ENCODE data around the gene TSPAN2.

The TSPAN2 gene

GRCh38 chr1:115112496-115113375 lies 23.4 kb upstream of the TSPAN2 start:
- no peaks in the 10 kb centered on the region for H3K9me2 ChIP-seq (replicated peaks; ENCODE audit: low read depth, low read length)
- H3K4me2 ChIP-seq (ENCODE audit: low read depth, low read length, poor library complexity, severe bottlenecking), result no peak overlapping the region
- TF ChIP-seq EZH2phosphoT487 (IDR thresholded peaks at IDR 0.05; ENCODE audit: borderline replicate concordance), result no peak
- TF ChIP-seq CTCF (conservative IDR thresholded peaks at IDR 0.05; ENCODE audit: low read length), result peak; percentile 99
- no peaks in the 10 kb centered on the region for H3K36me3 ChIP-seq (ENCODE audit: insufficient read depth, low read length)
- H4K20me1 ChIP-seq (ENCODE audit: insufficient read depth, low read length, poor library complexity, severe bottlenecking), result no peaks in the 10 kb centered on the region
- H3K79me2 ChIP-seq (ENCODE audit: insufficient read depth, low read length), result no peaks in the 10 kb centered on the region
- no peak overlapping the region for H3K4me3 ChIP-seq (ENCODE audit: low read length, poor library complexity, severe bottlenecking)
- H2AFZ ChIP-seq (ENCODE audit: low read length), result no peak overlapping the region
- H3K27me3 ChIP-seq (ENCODE audit: insufficient read depth, low read length, poor library complexity, severe bottlenecking), result no peaks in the 10 kb centered on the region
- H3K4me1 ChIP-seq (ENCODE audit: insufficient read depth, low read length, poor library complexity, severe bottlenecking), result peaks cover 24% of the 10 kb centered on the region
- no peak overlapping the region for H3K9ac ChIP-seq (ENCODE audit: low read depth, low read length, poor library complexity, severe bottlenecking)
- no peaks in the 10 kb centered on the region for H3K9me3 ChIP-seq (ENCODE audit: insufficient read depth, low read depth, low read length)
- no peaks in the 10 kb centered on the region for H3F3A ChIP-seq (ENCODE audit: low read depth)

DNA sequence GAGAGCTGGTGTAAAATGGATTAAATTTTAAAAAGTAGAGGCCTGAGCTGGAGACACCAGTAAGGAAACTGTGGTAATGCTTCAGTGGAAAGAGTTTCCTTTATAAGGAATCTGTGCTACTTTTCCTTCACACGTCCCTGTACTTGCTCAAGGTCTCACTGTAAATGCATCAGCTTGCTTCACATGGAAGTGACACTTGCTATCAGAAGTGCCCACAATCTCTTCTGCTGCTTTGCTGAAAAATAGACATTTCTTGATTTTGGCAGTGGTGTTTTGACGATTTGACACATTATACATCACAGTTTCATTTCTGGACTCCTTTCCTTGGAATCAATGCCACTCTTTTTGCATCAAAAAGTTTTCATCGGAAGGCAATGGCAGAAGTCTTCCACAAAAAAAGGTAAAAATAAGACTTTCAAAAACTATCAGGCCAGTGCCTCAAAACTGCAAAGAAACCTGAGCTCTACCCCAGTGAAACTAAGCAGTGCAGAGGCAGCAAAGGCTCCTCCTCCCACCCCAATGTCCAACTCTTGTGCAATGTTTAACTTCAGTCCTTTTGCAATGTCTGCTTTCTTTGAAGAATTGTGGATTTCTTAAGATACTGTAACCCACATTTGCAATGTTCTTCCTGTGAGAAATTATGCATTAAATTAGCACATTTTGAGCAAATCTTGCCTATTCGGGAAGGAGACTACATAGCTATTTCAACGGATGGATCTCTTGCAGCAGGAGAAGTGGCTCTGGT lies 18.4 kb upstream of the TSPAN2 start:
- Histone ChIP-seq H3F3A (ENCODE audit: low read depth) (no peaks in the 10 kb centered on the region), H3K79me2 (ENCODE audit: insufficient read depth, low read length) (no peaks in the 10 kb centered on the region), H3K36me3 (ENCODE audit: insufficient read depth, low read length) (no peaks in the 10 kb centered on the region), H3K4me2 (ENCODE audit: low read depth, low read length, poor library complexity, severe bottlenecking) (no peak overlapping the region), H3K4me3 (ENCODE audit: low read length, poor library complexity, severe bottlenecking) (no peak overlapping the region), H3K27me3 (ENCODE audit: insufficient read depth, low read length, poor library complexity, severe bottlenecking) (no peaks in the 10 kb centered on the region), H3K9ac (ENCODE audit: low read depth, low read length, poor library complexity, severe bottlenecking) (no peak overlapping the region), H3K4me1 (ENCODE audit: insufficient read depth, low read length, poor library complexity, severe bottlenecking) (peaks cover 19% of the 10 kb centered on the region), H2AFZ (ENCODE audit: low read length) (0 out of 2 replicates have a peak overlapping the region, but pooled peaks have one; percentile 15), H3K9me3 (ENCODE audit: insufficient read depth, low read depth, low read length) (no peaks in the 10 kb centered on the region), H4K20me1 (ENCODE audit: insufficient read depth, low read length, poor library complexity, severe bottlenecking) (no peaks in the 10 kb centered on the region), H3K9me2 (replicated peaks; ENCODE audit: low read depth, low read length) (no peaks in the 10 kb centered on the region)
- TF ChIP-seq EZH2phosphoT487 (IDR thresholded peaks at IDR 0.05; ENCODE audit: borderline replicate concordance), result no peak
- no peak for TF ChIP-seq CTCF (conservative IDR thresholded peaks at IDR 0.05; ENCODE audit: low read length)

- Histone ChIP-seq H3K4me2 (ENCODE audit: low read depth, low read length, poor library complexity, severe bottlenecking) (no peak overlapping the region), H3K36me3 (ENCODE audit: insufficient read depth, low read length) (no peaks in the 10 kb centered on the region), H4K20me1 (ENCODE audit: insufficient read depth, low read length, poor library complexity, severe bottlenecking) (no peaks in the 10 kb centered on the region), H3K9ac (ENCODE audit: low read depth, low read length, poor library complexity, severe bottlenecking) (no peak overlapping the region), H3F3A (ENCODE audit: low read depth) (no peaks in the 10 kb centered on the region), H3K9me3 (ENCODE audit: insufficient read depth, low read depth, low read length) (no peaks in the 10 kb centered on the region), H3K9me2 (replicated peaks; ENCODE audit: low read depth, low read length) (no peaks in the 10 kb centered on the region), H3K4me1 (ENCODE audit: insufficient read depth, low read length, poor library complexity, severe bottlenecking) (peaks cover 19% of the 10 kb centered on the region), H3K4me3 (ENCODE audit: low read length, poor library complexity, severe bottlenecking) (no peak overlapping the region), H2AFZ (ENCODE audit: low read length) (no peak overlapping the region), H3K27me3 (ENCODE audit: insufficient read depth, low read length, poor library complexity, severe bottlenecking) (no peaks in the 10 kb centered on the region), H3K79me2 (ENCODE audit: insufficient read depth, low read length) (no peaks in the 10 kb centered on the region)
- TF ChIP-seq EZH2phosphoT487 (IDR thresholded peaks at IDR 0.05; ENCODE audit: borderline replicate concordance) (no peak), CTCF (conservative IDR thresholded peaks at IDR 0.05; ENCODE audit: low read length) (no peak)
Observed at GRCh38 chr1:115105831-115106230, 16.5 kb upstream of the TSPAN2 start.
